ENCODE results near the gene GOLGA5.

- TF ChIP-seq CTCF (IDR thresholded peaks at IDR 0.05) = no peak
- TF ChIP-seq POLR2A (IDR thresholded peaks at IDR 0.05) = no peak
These were observed 38.6 kb upstream of the GOLGA5 start for GRCh38 chr14:92755495-92755894.

Data from right lobe of liver (tissue), 4 donors.